ENCODE measurements around the gene PRRX2.

GRCh38 chr9:129731477-129732085, 66.1 kb downstream of the PRRX2 start:
- no peak for TF ChIP-seq POLR2A (IDR thresholded peaks at IDR 0.05)
- TF ChIP-seq, protein P1, sequence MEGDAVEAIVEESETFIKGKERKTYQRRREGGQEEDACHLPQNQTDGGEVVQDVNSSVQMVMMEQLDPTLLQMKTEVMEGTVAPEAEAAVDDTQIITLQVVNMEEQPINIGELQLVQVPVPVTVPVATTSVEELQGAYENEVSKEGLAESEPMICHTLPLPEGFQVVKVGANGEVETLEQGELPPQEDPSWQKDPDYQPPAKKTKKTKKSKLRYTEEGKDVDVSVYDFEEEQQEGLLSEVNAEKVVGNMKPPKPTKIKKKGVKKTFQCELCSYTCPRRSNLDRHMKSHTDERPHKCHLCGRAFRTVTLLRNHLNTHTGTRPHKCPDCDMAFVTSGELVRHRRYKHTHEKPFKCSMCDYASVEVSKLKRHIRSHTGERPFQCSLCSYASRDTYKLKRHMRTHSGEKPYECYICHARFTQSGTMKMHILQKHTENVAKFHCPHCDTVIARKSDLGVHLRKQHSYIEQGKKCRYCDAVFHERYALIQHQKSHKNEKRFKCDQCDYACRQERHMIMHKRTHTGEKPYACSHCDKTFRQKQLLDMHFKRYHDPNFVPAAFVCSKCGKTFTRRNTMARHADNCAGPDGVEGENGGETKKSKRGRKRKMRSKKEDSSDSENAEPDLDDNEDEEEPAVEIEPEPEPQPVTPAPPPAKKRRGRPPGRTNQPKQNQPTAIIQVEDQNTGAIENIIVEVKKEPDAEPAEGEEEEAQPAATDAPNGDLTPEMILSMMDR (IDR thresholded peaks at IDR 0.05) = no peak

Measured in sigmoid colon (tissue), 3 donors.